GM21528 (cell line): ENCODE data around the gene LMNTD2.

Source experiments
- ATAC-seq: cut with Tn5 transposase; IDR thresholded peaks from one replicate; pipeline ENCODE4 v1.9.1; 2021; ENCODE audit warnings: mild to moderate bottlenecking, moderate library complexity; ENCODE audit not compliant: unreplicated experiment, low FRiP score

The LMNTD2 gene

DNA sequence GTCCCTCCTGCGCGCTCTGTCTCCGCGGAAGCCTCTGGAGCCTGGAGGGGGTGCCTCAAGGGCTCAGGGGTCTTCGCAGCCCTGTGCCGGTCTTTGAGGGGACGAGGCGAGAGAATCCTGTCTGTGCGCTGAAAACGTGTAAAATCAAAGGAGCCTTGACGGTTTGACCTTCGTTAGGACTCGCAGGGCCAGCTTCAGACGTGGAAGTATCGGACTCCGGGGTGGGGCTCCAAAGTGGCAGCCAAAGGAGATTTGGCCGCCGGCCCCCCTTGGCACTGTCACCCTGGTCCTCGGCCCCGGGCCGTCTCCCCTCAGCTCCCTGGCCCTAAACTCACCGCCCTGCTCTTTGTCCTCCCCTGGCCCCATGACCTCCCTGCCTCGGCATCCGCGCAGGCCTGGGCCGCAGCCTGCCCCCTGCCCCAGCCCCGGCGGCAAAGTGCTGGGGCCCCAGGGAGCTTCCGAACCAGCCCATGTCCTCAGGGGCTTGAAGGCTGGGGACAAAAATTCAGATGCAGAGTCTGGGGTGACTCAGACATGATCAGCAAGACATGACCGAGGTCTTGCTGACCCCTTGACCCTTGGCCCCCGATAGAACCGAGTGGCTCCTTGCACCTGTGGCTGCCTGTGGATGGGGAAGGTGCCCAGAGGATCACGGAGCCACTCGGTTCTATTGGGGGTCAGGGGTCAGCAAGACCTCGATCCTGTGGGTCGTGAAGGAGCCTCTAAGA, 8.8 kb upstream of the LMNTD2 start:
- no peak for ATAC-seq

DNA sequence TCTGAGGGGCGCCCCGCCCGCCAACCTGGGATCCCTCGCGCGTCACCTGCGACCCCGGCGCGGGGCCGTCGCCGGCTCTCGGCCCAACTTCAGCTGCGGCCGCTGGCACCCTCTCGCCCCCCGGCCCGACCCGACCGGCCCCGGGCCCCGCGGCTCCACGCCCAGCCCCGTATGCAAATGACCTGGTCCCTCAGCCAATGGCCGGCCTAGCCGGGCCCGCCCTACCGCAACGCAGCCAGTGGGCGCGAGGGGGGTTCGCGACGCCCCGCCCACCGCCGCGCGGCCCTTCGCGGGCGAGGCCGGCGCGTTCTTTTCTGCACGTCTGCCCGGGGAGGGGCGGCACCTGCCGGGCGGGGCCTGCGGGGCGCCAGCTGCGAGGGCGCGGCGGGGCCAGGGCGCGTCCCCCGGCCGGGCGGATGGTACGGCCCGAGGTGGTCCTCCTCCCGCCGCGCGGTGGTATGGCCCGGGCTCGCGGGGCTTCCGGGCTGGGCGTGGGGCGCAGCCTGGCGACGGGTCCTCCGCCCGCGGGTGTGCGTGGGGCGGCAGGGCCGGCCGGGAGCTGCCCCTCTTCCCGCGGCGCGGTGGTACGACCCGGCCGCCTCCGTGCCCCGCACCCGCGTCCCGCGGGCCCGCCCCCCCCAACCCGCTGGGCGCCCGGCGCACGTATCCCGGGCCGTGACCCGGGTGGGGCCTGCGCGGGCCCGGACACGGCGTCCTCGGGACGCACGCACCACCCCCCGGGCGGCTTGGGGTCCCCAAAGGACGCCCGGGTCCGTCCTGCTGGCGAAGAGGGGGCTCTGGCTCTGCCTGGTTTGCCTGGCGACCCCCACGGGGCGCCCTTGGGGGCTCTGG, 8.0 kb upstream of the LMNTD2 start:
- ATAC-seq: peak; percentile 78

DNA sequence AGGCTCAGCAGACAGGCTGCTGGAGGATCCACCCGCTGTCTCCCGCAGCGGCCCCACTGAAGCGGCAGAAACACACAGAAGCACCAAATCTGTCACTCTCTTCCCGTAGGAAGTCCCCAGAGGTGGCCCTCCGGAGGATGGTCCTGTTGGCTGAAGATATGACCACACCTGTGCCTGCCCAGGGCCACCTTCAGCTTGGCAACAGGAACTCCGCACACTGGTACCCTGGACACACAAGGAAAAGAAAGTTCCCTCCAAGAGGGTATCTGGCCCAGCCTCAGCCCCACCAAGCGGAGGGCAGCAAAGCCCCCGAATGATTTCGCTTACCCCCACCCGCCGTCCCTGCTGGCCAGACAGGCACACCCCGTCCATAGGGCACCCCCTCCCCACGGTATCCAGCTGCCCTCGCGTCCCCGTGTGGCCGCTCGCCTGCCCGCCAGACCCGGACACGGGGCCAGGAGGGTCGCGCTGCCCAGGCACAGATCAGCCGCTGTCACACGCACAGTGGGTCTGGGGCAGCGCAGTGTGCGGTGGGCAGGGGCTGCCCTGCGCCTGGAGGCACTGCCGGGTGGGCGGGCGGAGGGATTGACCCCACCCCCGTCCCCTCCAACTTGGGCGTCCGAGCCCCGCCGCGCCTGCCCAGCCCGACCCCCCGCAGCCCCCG, 7.2 kb upstream of the LMNTD2 start:
- no peak for ATAC-seq

- no peak for ATAC-seq
These were observed 6.6 kb upstream of the LMNTD2 start for GRCh38 chr11:567011-567628.

- ATAC-seq: no peak
These were observed 5.5 kb upstream of the LMNTD2 start for GRCh38 chr11:565921-566509.

GRCh38 chr11:563812-564578, 3.5 kb upstream of the LMNTD2 start:
- ATAC-seq: no peak

- no peak for ATAC-seq
These were observed 2.7 kb upstream of the LMNTD2 start for GRCh38 chr11:563066-563811.

- no peak for ATAC-seq
These were observed 1.6 kb upstream of the LMNTD2 start for GRCh38 chr11:562046-562645.

DNA sequence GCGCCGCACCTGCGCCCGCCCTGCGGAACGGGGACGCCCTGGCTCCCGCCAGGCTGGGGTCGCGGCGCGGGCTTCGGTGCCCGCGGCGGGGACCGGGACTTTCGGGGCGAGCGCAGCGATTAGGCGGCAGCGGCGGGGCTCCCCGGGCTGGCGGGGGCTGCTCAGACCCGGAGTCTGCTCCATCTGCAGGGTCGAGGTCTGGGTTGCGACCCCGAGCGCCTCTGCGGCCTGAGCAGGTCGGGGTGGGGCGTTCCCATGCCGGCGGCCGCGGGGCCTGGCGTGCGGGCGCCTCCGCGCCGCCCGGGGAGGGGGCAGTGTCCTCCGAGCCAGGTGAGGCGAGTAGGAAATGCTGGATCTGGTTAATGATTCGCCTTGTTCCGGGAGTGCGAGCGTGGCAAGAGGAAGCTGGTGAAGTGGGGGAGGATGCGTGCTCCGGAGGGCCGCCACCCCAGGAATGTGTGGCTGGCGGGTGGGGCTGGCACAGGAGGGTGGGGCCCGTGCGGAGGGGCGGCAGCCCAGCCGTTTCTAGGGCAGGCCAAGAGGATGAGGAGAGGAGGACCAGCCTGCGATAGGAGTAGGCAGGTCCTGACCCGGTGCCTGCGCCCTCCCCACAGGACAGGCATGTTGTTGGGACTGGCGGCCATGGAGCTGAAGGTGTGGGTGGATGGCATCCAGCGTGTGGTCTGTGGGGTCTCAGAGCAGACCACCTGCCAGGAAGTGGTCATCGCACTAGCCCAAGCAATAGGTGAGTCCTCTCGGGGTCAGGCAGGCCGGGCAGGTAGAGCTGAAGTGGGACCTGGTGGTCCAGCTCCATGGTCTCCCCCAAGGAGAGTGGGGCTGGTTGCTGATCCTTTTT, 838 bp upstream of the LMNTD2 start:
- ATAC-seq: peak; percentile 23

DNA sequence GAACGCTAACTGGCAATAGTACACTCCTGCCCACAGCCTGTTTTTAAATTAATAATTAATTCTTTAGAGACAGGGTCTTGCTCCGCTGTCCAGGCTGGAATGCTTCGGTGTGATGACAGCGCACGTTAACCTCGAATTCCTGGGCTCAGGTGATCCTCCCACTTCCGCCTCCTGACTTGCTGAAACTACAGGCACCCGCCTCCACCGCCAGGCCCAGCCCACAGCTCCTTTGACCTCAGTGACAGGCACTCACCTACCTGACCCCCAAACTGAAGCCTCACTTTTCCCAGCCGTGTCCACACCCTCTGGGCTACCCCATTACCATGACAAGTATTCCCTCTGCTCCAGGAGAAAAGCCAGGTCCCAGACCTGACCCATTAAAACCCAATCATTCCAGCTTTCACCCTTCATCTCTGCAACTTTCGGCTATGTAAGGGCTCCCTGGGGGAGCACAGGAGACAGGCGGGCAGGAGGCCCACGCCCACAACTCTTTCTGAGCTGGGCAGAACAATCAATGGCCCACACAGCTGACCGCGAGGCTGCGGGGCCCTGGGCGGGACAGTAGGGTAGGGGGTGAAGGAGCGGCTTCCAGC, 730 bp downstream of the LMNTD2 start:
- ATAC-seq: no peak

GRCh38 chr11:559020-559620, 1.4 kb downstream of the LMNTD2 start:
- no peak for ATAC-seq

DNA sequence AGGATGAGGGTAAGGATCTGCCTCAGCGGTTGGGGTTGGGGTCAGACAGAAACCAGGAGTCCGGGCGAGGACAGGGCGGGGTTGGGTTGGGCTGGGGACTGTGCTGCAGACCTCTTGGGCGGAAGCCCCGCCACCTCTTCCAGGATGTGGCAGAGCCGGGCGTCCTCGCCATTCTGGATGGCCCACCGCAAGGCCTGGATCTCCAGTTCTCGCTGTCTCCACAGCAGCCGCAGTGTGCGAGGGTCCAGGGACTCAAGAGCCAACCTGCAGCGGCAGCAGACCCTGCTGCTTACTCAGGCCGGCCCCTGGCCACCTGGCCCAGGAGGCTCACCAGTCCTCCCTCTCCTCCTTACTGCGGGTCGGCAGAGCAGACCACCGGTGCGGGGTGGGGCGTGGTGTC, 2.0 kb downstream of the LMNTD2 start:
- ATAC-seq: no peak

DNA sequence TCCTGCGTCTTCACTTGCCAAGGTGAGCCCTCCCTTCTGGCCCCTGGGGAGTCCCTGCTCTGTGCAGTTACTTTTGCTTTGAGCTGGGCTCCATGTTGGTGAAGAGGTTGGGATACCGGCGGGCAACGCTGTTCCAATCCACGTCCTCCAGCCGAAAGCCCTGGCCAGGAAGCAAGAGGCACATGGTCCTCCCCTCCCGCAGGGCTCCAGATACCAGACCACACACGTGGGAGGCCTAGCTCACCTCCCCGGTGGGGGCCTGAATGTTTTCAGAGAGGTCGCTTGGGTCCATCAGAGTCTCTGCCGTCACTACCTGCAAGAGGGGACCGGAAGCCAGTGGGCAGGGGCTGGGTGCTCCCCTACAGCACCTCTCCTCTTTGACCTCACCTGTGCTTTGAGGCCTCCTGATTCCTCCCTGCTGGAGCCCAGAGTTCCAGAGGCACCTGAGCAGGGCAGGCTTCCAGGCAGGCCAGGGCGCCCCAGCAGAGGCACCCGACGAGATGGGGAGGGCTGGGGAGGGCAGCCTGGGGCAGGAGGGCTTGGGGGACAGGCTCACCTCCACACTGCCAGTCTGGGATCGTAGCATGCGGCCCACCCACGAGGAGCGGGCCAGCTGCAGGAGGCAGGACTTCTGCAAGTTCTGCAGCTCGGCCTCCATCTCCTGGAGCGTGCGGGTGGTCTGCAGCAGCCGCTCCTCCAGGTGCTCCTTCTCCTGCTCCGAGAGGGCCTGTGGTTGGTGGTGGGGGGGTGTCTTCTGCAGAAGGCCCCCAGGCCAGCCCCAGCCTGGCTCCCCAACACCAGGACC, 3.0 kb downstream of the LMNTD2 start:
- ATAC-seq: no peak

- no peak for ATAC-seq
These were observed 3.8 kb downstream of the LMNTD2 start for GRCh38 chr11:556662-557256.

- ATAC-seq: no peak
These were observed 4.5 kb downstream of the LMNTD2 start for GRCh38 chr11:555780-556661.
